HepG2 (cell line): ENCODE data around the gene ING2. TPM values are rescaled to one million over a fixed set of nuclear protein-coding genes. Genes with fewer than 3 reads are reported as not detected.

Experiments
- ATAC-seq: fragments of 200-7000 bp; cut with Tn5 transposase; 3 replicates; pipeline ENCODE4 v1.9.1; 2020; ENCODE audit warnings: mild to moderate bottlenecking, moderate library complexity
- BruUV-seq: library from RNA; stranded (reverse); fragments of 400-500 nt; replicated peaks from 2 replicates; lab custom pipeline; 2021; lab: Mats Ljungman, UMichigan
- CTCF ChIA-PET: fragments of 300-600 bp; formaldehyde crosslinking; extraction: SDS; loops from one replicate; lab custom pipeline; 2021; ENCODE audit warnings: low total read pairs, inconsistent platforms, low intra/inter-chr PET ratio; lab: Yijun Ruan, JAX
- POLR2A ChIA-PET: fragments of 350-600 bp; sonication (Branson Sonifier 250); formaldehyde crosslinking; loops from one replicate; lab custom pipeline; 2020; ENCODE audit warnings: antibody characterized with exemption, inconsistent platforms; lab: Yijun Ruan, JAX
- DNase-seq: peaks from one replicate; pipeline ENCODE4 v3.0.0-alpha.2; 2015; ENCODE audit warnings: low spot score
- FAIRE-seq: peaks from 3 replicates; lab custom pipeline; 2011; peaks lifted over from hg19 to GRCh38; lab: Jason Lieb, UNC
- H2AFZ ChIP-seq: one replicate; pipeline ENCODE4 v1.6.1; 2011; ENCODE audit warnings: low read length, inconsistent platforms
- H3K27ac ChIP-seq: fragments of 300-600 bp; 3 replicates; pipeline ENCODE4 v1.8.0; 2011; ENCODE audit warnings: mixed run types, mild to moderate bottlenecking, mixed read lengths, low read length, inconsistent platforms; ENCODE audit not compliant: insufficient read depth; ENCODE audit errors: extremely low read length
- H3K27me3 ChIP-seq, 2 experiments: fragments of 200-600 bp in 1 of 2; 2 replicates in 1 of 2; 3 replicates in 1 of 2; pipeline versions ENCODE4 v1.6.0 to v1.8.0; 2011; ENCODE audit warnings: low read length in 2 of 2, mild to moderate bottlenecking in 2 of 2, moderate library complexity in 2 of 2, inconsistent platforms in 1 of 2; ENCODE audit not compliant: insufficient read depth in 2 of 2, control insufficient read depth in 1 of 2
- H3K36me3 ChIP-seq, 2 experiments: fragments of 200-600 bp in 1 of 2; replicated peaks in 1 of 2; 2 replicates in 1 of 2; 3 replicates in 1 of 2; pipeline versions ENCODE4 v1.5.1 to v1.8.0; 2011; ENCODE audit warnings: low read length in 2 of 2, inconsistent platforms in 1 of 2; ENCODE audit not compliant: insufficient read depth in 2 of 2, control insufficient read depth in 1 of 2
- H3K4me1 ChIP-seq: 2 replicates; pipeline ENCODE4 v1.5.1; 2012; ENCODE audit warnings: low read length, inconsistent platforms; ENCODE audit not compliant: insufficient read depth
- H3K4me2 ChIP-seq: 2 replicates; pipeline ENCODE4 v1.6.0; 2011; ENCODE audit warnings: low read depth, low read length, inconsistent platforms
- H3K4me3 ChIP-seq, 3 experiments: fragments of 200-600 bp in 1 of 3; sonication (generic), shearing (Covaris generic) in 1 of 3; replicated peaks in 1 of 3; 2 replicates each; pipeline ENCODE4 v1.5.1; 2011 to 2016; ENCODE audit warnings: low read length in 3 of 3, inconsistent platforms in 2 of 3, low read depth in 2 of 3, mild to moderate bottlenecking in 2 of 3, control low read depth in 1 of 3, mixed read lengths in 1 of 3; ENCODE audit not compliant: insufficient read depth in 1 of 3
- H3K79me2 ChIP-seq: one replicate; pipeline ENCODE4 v1.6.1; 2011; ENCODE audit warnings: low read length, inconsistent platforms; ENCODE audit not compliant: insufficient read depth
- H3K9ac ChIP-seq: 2 replicates; pipeline ENCODE4 v1.6.0; 2011; ENCODE audit warnings: mild to moderate bottlenecking, low read depth, low read length, inconsistent platforms; ENCODE audit not compliant: insufficient read depth
- H3K9me3 ChIP-seq: 2 replicates; pipeline ENCODE4 v1.5.1; 2012; ENCODE audit warnings: mild to moderate bottlenecking, low read length
- H4K20me1 ChIP-seq: 2 replicates; pipeline ENCODE4 v1.6.0; 2011; ENCODE audit warnings: inconsistent platforms, mild to moderate bottlenecking, low read length, moderate library complexity; ENCODE audit not compliant: insufficient read depth
- ADNP ChIP-seq: sonication (generic); formaldehyde crosslinking; IDR thresholded peaks from 2 replicates; pipeline ENCODE4 v1.4.0; 2020; ENCODE audit warnings: missing genetic modification reagents
- GABPA ChIP-seq, 2 experiments: IDR thresholded peaks; 2 replicates each; pipeline ENCODE4 v1.6.1; 2011 to 2016; ENCODE audit warnings: low read depth in 2 of 2, low read length in 1 of 2, missing biosample characterization in 1 of 2, missing genetic modification characterization in 1 of 2
- MAFF ChIP-seq: IDR thresholded peaks from 2 replicates; pipeline ENCODE4 v1.6.1; 2011; ENCODE audit warnings: low read depth, low read length, improper control_type of control experiment
- POLR2G ChIP-seq: fragments of 200-400 bp; formaldehyde crosslinking; IDR thresholded peaks from 2 replicates; pipeline ENCODE4 v1.6.1; 2018; ENCODE audit warnings: mild to moderate bottlenecking, low read depth, low read length, moderate library complexity
- SETDB1 ChIP-seq: sonication (generic); formaldehyde crosslinking; IDR thresholded peaks from 2 replicates; pipeline ENCODE4 v1.5.1; 2020; ENCODE audit warnings: missing genetic modification reagents, mild to moderate bottlenecking, borderline replicate concordance
- ZIK1 ChIP-seq: sonication (generic); formaldehyde crosslinking; IDR thresholded peaks from 2 replicates; pipeline ENCODE4 v1.5.0; 2020; ENCODE audit warnings: mild to moderate bottlenecking, low read depth, missing genetic modification reagents, borderline replicate concordance
- WGBS: methylation state at CpG from one replicate; pipeline ENCODE4 v1.1.6; 2017; ENCODE audit warnings: low lambda C conversion rate; 5-methylcytosine and 5-hydroxymethylcytosine counted together
- in situ Hi-C: cut with HindIII; loops from 2 replicates; pipeline ENCODE4 v1.10.0; 2017; ENCODE audit warnings: low pct_unique_long_range_greater_than_20kb; ENCODE audit not compliant: extremely low pct_ligation_motif_present
- intact Hi-C: fragments of 100-400 bp; cut with micrococcal nuclease; formaldehyde crosslinking; loops from one replicate; pipeline ENCODE4 v1.10.0; 2022; ENCODE audit not compliant: unreplicated experiment
- polyA plus RNA-seq, 8 experiments: library from polyadenylated mRNA; depleted of rRNA in 3 of 8; stranded (reverse) in 7 of 8; unstranded in 1 of 8; fragments of >200 nt; fragmentation: Illumina TruSeq in 4 of 8; extraction: Trizol in 4 of 8; gene quantifications; 2 replicates each; pipeline versions ENCODE4 v1.2.1 to v1.2.3, GENCODE V29; 2011 to 2016; ENCODE audit warnings: low read depth in 4 of 8, missing spikeins in 1 of 8, mixed read lengths in 1 of 8; ENCODE audit not compliant: insufficient read depth in 1 of 8
- total RNA-seq, 5 experiments: library from RNA; depleted of rRNA; stranded (reverse); fragments of >200 nt; fragmentation: Illumina TruSeq; extraction: Trizol; gene quantifications; 2 replicates each; pipeline ENCODE4 v1.2.3, GENCODE V29; 2016; ENCODE audit warnings: low read depth in 1 of 5
- TF ChIP-seq, protein P1 (sequence below): sonication (generic); formaldehyde crosslinking; IDR thresholded peaks from 2 replicates; pipeline ENCODE4 v1.5.1; 2020; ENCODE audit warnings: mild to moderate bottlenecking, missing genetic modification reagents
- TF ChIP-seq, protein P2 (sequence below): sonication (generic); formaldehyde crosslinking; IDR thresholded peaks from 2 replicates; pipeline ENCODE4 v1.8.0; 2022; ENCODE audit warnings: mild to moderate bottlenecking, missing genetic modification reagents
- TF ChIP-seq, protein P3 (sequence below): sonication (generic); formaldehyde crosslinking; IDR thresholded peaks from 2 replicates; pipeline ENCODE4 v1.4.0; 2020; ENCODE audit warnings: low read depth, mild to moderate bottlenecking, missing genetic modification reagents
- TF ChIP-seq, protein P4 (sequence below): sonication (generic); formaldehyde crosslinking; IDR thresholded peaks from 2 replicates; pipeline ENCODE4 v1.4.0; 2020; ENCODE audit warnings: missing genetic modification reagents

ING2 gene
- total and polyA plus RNA-seq, 2 of the 13 experiments (the other 11 are each of a cell fraction or from before 2014, with no cell fraction given) = 6.6 to 12.4 TPM

DNA sequence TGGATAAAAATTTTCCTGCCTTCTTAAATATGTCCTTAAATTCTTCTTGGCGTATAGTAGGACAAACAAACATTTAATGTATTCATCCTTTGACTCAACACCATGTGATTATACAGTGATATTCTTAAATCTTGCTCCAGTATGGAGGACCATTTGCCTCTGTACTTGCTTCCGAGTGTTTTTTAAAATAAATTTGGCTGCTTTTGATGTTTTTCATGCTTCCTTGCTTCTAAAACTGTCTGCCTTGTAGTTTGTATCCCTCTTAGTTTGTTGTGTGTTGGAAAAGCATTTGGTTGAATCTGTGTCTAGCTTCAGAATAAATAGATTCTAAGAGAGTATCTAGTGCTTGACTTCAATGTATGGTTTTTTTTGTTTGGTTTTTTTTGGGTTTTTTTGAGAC is 12.3 kb downstream of the ING2 start:
- intact Hi-C loops = no loop called here
- CTCF ChIA-PET = no interaction called here
- ATAC-seq = no peak

More for the DNA sequence above, 12.3 kb downstream of the ING2 start:
- TF ChIP-seq ADNP (no peak), MAFF (no peak), POLR2G (no peak), SETDB1 (CRISPR knock-in tag) (no peak), GABPA (IDR thresholded peaks at IDR 0.05; ENCODE audit: low read depth, low read length) (no peak), GABPA (CRISPR knock-in tag; IDR thresholded peaks at IDR 0.05; ENCODE audit: low read depth) (no peak), ZIK1 (CRISPR knock-in tag) (no peak)
- TF ChIP-seq, protein P1, sequence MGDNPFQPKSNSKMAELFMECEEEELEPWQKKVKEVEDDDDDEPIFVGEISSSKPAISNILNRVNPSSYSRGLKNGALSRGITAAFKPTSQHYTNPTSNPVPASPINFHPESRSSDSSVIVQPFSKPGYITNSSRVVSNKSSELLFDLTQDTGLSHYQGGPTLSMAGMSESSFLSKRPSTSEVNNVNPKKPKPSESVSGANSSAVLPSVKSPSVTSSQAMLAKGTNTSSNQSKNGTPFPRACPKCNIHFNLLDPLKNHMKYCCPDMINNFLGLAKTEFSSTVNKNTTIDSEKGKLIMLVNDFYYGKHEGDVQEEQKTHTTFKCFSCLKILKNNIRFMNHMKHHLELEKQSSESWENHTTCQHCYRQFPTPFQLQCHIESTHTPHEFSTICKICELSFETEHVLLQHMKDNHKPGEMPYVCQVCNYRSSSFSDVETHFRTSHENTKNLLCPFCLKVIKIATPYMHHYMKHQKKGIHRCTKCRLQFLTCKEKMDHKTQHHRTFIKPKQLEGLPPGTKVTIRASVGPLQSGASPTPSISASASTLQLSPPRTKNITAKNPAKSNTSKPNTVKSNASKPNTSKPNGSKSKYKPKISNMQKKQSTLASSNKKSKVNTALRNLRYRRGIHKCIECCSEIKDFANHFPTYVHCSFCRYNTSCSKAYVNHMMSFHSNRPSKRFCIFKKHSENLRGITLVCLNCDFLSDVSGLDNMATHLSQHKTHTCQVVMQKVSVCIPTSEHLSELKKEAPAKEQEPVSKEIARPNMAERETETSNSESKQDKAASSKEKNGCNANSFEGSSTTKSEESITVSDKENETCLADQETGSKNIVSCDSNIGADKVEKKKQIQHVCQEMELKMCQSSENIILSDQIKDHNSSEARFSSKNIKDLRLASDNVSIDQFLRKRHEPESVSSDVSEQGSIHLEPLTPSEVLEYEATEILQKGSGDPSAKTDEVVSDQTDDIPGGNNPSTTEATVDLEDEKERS = no peak
- TF ChIP-seq, protein P2, sequence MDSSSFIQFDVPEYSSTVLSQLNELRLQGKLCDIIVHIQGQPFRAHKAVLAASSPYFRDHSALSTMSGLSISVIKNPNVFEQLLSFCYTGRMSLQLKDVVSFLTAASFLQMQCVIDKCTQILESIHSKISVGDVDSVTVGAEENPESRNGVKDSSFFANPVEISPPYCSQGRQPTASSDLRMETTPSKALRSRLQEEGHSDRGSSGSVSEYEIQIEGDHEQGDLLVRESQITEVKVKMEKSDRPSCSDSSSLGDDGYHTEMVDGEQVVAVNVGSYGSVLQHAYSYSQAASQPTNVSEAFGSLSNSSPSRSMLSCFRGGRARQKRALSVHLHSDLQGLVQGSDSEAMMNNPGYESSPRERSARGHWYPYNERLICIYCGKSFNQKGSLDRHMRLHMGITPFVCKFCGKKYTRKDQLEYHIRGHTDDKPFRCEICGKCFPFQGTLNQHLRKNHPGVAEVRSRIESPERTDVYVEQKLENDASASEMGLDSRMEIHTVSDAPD (CRISPR knock-in tag) = no peak
- TF ChIP-seq, protein P3, sequence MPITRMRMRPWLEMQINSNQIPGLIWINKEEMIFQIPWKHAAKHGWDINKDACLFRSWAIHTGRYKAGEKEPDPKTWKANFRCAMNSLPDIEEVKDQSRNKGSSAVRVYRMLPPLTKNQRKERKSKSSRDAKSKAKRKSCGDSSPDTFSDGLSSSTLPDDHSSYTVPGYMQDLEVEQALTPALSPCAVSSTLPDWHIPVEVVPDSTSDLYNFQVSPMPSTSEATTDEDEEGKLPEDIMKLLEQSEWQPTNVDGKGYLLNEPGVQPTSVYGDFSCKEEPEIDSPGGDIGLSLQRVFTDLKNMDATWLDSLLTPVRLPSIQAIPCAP (CRISPR knock-in tag) = no peak
- TF ChIP-seq, protein P4, sequence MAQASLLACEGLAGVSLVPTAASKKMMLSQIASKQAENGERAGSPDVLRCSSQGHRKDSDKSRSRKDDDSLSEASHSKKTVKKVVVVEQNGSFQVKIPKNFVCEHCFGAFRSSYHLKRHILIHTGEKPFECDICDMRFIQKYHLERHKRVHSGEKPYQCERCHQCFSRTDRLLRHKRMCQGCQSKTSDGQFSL = no peak
- TF ChIP-seq, all 625 proteins: peak for 0
- H3K27me3 ChIP-seq = no peaks in the 10 kb centered on the region
- H3K27ac ChIP-seq = no peak overlapping the region
- no peak for FAIRE-seq
- no peaks in the 10 kb centered on the region for H3K36me3 ChIP-seq
- in situ Hi-C loops = no loop called here
- no peak overlapping the region for H2AFZ ChIP-seq
- H4K20me1 ChIP-seq = no peaks in the 10 kb centered on the region
- H3K79me2 ChIP-seq = no peaks in the 10 kb centered on the region
- no peak overlapping the region for H3K4me2 ChIP-seq
- no peak for DNase-seq
- no TSS peak for BruUV-seq
- H3K4me1 ChIP-seq = no peaks in the 10 kb centered on the region
- POLR2A ChIA-PET = no interaction called here
- no peak overlapping the region for H3K9ac ChIP-seq
- H3K4me3 ChIP-seq = no peak overlapping the region
- WGBS = 60% methylated on average over 2 of the region's 2 CpGs
- H3K9me3 ChIP-seq = no peaks in the 10 kb centered on the region
